HG02885 (cell line): ENCODE data around the gene OR4M2.
A peak's percentile ranks its signal among the peaks of the same experiment; 100 is the strongest.
"Not testable (repeated sequence)": the region's sequence is repeated elsewhere in the genome, so short reads cannot be mapped to it uniquely, and the experiment has no call there.

Source experiments
- ATAC-seq: cut with Tn5 transposase; IDR thresholded peaks from one replicate; pipeline ENCODE4 v1.9.1; 2021; ENCODE audit warnings: mild to moderate bottlenecking; ENCODE audit not compliant: unreplicated experiment, poor library complexity

OR4M2 gene

GRCh38 chr15:22080227-22080626 lies at the start of gene OR4M2:
TSS of gene OR4M2 (plus strand) at chr15:22080527. CDS start at chr15:22080625, 98 bp downstream.
- not testable (repeated sequence) for ATAC-seq

GRCh38 chr15:22069267-22069666 lies 11.1 kb upstream of the OR4M2 start:
- ATAC-seq, result not testable (repeated sequence)

DNA sequence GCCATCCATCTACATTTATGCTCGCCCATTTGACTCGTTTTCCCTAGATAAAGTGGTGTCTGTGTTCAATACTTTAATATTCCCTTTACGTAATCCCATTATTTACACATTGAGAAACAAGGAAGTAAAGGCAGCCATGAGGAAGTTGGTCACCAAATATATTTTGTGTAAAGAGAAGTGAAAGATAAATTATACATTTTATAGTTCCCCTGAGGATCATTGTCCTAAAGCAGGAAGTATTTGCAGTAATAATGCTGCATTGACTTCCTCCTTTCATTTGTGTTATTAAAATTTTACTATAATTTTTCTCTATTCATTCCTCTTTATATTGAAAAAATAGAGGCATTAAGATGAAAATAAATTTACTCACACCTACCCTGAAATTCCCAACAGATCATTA lies 1.1 kb downstream of the OR4M2 start:
- not testable (repeated sequence) for ATAC-seq

- peak; percentile 19 for ATAC-seq
These were observed 18.4 kb downstream of the OR4M2 start for GRCh38 chr15:22098616-22099253.

DNA sequence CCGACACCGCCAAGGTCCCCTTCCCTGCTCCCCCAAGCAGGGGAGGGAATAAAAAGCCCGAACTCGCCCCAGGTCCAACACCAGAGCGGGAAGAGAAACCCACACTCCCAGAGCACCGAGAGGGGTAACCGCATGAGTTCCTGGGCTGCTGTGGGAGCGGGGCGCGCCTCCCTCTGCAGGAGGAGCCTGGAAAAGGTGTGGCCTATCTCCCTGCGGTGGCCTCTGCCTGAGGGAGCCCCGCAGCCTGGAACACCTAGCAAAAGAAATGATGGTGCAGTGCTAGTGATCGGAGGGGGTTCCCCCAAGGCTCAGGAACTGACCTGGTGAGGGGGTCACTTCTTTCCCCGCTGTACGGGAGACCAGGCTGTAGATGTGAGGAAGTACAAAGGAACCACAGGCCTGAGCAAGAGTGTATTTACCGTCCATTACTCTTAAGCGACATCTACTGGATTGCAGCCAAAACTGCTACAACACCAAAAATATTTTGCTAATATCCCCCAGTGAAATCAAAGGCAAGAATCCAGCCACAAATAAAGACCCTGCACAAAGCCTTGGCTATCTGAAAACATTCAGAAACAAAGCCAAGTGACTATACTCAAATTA lies 19.1 kb downstream of the OR4M2 start:
- ATAC-seq, result peak; percentile 84

- not testable (repeated sequence) for ATAC-seq
These were observed 41.7 kb downstream of the OR4M2 start for GRCh38 chr15:22122033-22122432.
